HG02938 (cell line): ENCODE data around the gene PLCL2.

Experiments
- ATAC-seq: cut with Tn5 transposase; IDR thresholded peaks from one replicate; pipeline ENCODE4 v1.9.1; 2021; ENCODE audit warnings: mild to moderate bottlenecking, moderate library complexity; ENCODE audit not compliant: unreplicated experiment

Gene PLCL2

GRCh38 chr3:16864610-16865313 lies 20.0 kb upstream of the PLCL2 start:
- ATAC-seq, result no peak

- no peak for ATAC-seq
These were observed 19.4 kb upstream of the PLCL2 start for GRCh38 chr3:16865335-16865734.

- ATAC-seq, result no peak
These were observed 18.2 kb upstream of the PLCL2 start for GRCh38 chr3:16866571-16866970.

- ATAC-seq, result no peak
These were observed 16.2 kb upstream of the PLCL2 start for GRCh38 chr3:16868513-16868912.

- ATAC-seq, result no peak
These were observed 15.3 kb upstream of the PLCL2 start for GRCh38 chr3:16869261-16870005.

GRCh38 chr3:16871915-16872842 lies 12.6 kb upstream of the PLCL2 start:
- ATAC-seq, result no peak

GRCh38 chr3:16873872-16874271 lies 10.9 kb upstream of the PLCL2 start:
- ATAC-seq, result no peak

- no peak for ATAC-seq
These were observed 8.7 kb upstream of the PLCL2 start for GRCh38 chr3:16875876-16876550.

GRCh38 chr3:16877505-16877904 lies 7.2 kb upstream of the PLCL2 start:
- ATAC-seq, result no peak

- no peak for ATAC-seq
These were observed 6.8 kb upstream of the PLCL2 start for GRCh38 chr3:16877911-16878310.

GRCh38 chr3:16881896-16882630 lies 2.7 kb upstream of the PLCL2 start:
- no peak for ATAC-seq

- ATAC-seq, result no peak
These were observed 1.6 kb upstream of the PLCL2 start for GRCh38 chr3:16883057-16883722.

- no peak for ATAC-seq
These were observed 1.1 kb upstream of the PLCL2 start for GRCh38 chr3:16883723-16884083.

GRCh38 chr3:16884084-16884747 lies 539 bp upstream of the PLCL2 start:
- peak; percentile 46 for ATAC-seq

- peak; percentile 25 for ATAC-seq
These were observed 993 bp downstream of the PLCL2 start for GRCh38 chr3:16885593-16886302.

- no peak for ATAC-seq
These were observed 1.5 kb downstream of the PLCL2 start for GRCh38 chr3:16886303-16886683.

GRCh38 chr3:16887130-16887529 lies 2.4 kb downstream of the PLCL2 start:
- no peak for ATAC-seq

- no peak for ATAC-seq
These were observed 3.6 kb downstream of the PLCL2 start for GRCh38 chr3:16888356-16888755.
